OCI-LY1 (cell line): ENCODE measurements around the gene IRF5.

Source experiments
- H2AFZ ChIP-seq: fragments of 200-600 bp; sonication (generic), shearing (Covaris generic); 2 replicates; pipeline ENCODE4 v1.6.0; 2014; ENCODE audit warnings: antibody characterized with exemption, mild to moderate bottlenecking, low read length
- H3F3A ChIP-seq: fragments of 200-600 bp; sonication (generic), shearing (Covaris generic); 2 replicates; pipeline ENCODE4 v1.6.0; 2014; ENCODE audit warnings: mild to moderate bottlenecking, antibody characterized with exemption, low read length, moderate library complexity; ENCODE audit not compliant: insufficient read depth
- H3K27ac ChIP-seq: fragments of 200-600 bp; sonication (generic); 2 replicates; pipeline ENCODE4 v1.5.1; 2014; ENCODE audit warnings: low read length, mixed run types, mild to moderate bottlenecking, low read depth; ENCODE audit not compliant: poor library complexity, severe bottlenecking
- H3K27me3 ChIP-seq: fragments of 200-600 bp; sonication (generic); 2 replicates; pipeline ENCODE4 v1.6.0; 2014; ENCODE audit warnings: antibody characterized with exemption, mild to moderate bottlenecking, low read length, moderate library complexity; ENCODE audit not compliant: insufficient read depth
- H3K36me3 ChIP-seq: fragments of 200-600 bp; sonication (generic); 2 replicates; pipeline ENCODE4 v1.6.1; 2014; ENCODE audit warnings: mild to moderate bottlenecking, antibody characterized with exemption, low read length, moderate library complexity, mixed read lengths; ENCODE audit not compliant: insufficient read depth
- H3K4me1 ChIP-seq: fragments of 200-600 bp; sonication (generic); 2 replicates; pipeline ENCODE4 v1.5.1; 2014; ENCODE audit warnings: mild to moderate bottlenecking, low read length, moderate library complexity; ENCODE audit not compliant: insufficient read depth, severe bottlenecking
- H3K4me2 ChIP-seq: fragments of 200-600 bp; sonication (generic), shearing (Covaris generic); 2 replicates; pipeline ENCODE4 v1.6.1; 2014; ENCODE audit warnings: low read length
- H3K4me3 ChIP-seq: fragments of 200-600 bp; sonication (generic); 2 replicates; pipeline ENCODE4 v1.5.1; 2014; ENCODE audit warnings: low read length, low read depth, mild to moderate bottlenecking, mixed read lengths; ENCODE audit not compliant: poor library complexity, severe bottlenecking
- H3K79me2 ChIP-seq: fragments of 200-600 bp; shearing (Covaris generic); 2 replicates; pipeline ENCODE4 v1.6.1; 2016; ENCODE audit warnings: mixed run types, low read length, mixed read lengths; ENCODE audit not compliant: insufficient read depth
- H3K9ac ChIP-seq: fragments of 200-600 bp; sonication (generic), shearing (Covaris generic); 2 replicates; pipeline ENCODE4 v1.6.1; 2014; ENCODE audit warnings: mild to moderate bottlenecking, low read length, mixed read lengths
- H3K9me2 ChIP-seq: fragments of 200-600 bp; sonication (generic), shearing (Covaris generic); 2 replicates; pipeline ENCODE4 v1.6.1; 2014; ENCODE audit warnings: low read depth, mild to moderate bottlenecking, low read length, mixed read lengths
- H3K9me3 ChIP-seq: fragments of 200-600 bp; shearing (Covaris generic); 2 replicates; pipeline ENCODE4 v1.6.1; 2014; ENCODE audit warnings: low read length, mixed read lengths
- H4K20me1 ChIP-seq: fragments of 200-600 bp; sonication (generic), shearing (Covaris generic); 2 replicates; pipeline ENCODE4 v1.6.0; 2016; ENCODE audit warnings: mild to moderate bottlenecking, low read length; ENCODE audit not compliant: insufficient read depth
- EZH2 ChIP-seq: fragments of 200-600 bp; sonication (generic), shearing (Covaris generic); IDR thresholded peaks from 2 replicates; pipeline ENCODE4 v1.8.0; 2017; ENCODE audit warnings: borderline replicate concordance, mixed run types, mild to moderate bottlenecking, antibody characterized with exemption, low read length, moderate library complexity, mixed read lengths
- TF ChIP-seq, protein P1 (sequence below): fragments of 200-600 bp; sonication (generic), shearing (Covaris generic); IDR thresholded peaks from 2 replicates; pipeline ENCODE4 v1.5.1; 2017; ENCODE audit warnings: mild to moderate bottlenecking, antibody characterized with exemption, low read length, moderate library complexity, mixed read lengths

Gene IRF5

DNA sequence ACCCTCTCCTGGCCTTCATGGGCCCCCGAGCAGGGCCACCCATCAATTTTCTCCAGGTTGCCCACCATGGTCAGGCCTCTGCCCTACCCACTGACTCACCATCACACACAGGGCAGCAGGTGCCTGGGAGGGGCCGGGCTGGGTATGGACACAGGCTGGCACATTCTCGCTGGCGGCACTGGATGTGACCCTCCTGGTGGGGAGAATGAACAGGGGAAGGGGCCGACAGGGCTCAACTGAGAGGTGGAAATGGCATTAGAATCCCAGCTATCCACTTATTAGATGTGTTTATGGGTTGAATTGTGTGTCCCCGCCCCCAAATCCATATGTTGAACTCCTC lies 43.7 kb upstream of the IRF5 start:
- no peaks in the 10 kb centered on the region for H3K79me2 ChIP-seq
- H2AFZ ChIP-seq, result no peak overlapping the region
- peaks cover 3% of the 10 kb centered on the region for H3K9me3 ChIP-seq
- no peaks in the 10 kb centered on the region for H3F3A ChIP-seq
- no peaks in the 10 kb centered on the region; the same call in 1 of the 2 replicates for H3K36me3 ChIP-seq
- peaks cover 10% of the 10 kb centered on the region; the same call in 1 of the 2 replicates for H3K27me3 ChIP-seq
- H3K9ac ChIP-seq, result no peak overlapping the region
- H4K20me1 ChIP-seq, result no peaks in the 10 kb centered on the region
- no peak for TF ChIP-seq EZH2
- TF ChIP-seq, protein P1, sequence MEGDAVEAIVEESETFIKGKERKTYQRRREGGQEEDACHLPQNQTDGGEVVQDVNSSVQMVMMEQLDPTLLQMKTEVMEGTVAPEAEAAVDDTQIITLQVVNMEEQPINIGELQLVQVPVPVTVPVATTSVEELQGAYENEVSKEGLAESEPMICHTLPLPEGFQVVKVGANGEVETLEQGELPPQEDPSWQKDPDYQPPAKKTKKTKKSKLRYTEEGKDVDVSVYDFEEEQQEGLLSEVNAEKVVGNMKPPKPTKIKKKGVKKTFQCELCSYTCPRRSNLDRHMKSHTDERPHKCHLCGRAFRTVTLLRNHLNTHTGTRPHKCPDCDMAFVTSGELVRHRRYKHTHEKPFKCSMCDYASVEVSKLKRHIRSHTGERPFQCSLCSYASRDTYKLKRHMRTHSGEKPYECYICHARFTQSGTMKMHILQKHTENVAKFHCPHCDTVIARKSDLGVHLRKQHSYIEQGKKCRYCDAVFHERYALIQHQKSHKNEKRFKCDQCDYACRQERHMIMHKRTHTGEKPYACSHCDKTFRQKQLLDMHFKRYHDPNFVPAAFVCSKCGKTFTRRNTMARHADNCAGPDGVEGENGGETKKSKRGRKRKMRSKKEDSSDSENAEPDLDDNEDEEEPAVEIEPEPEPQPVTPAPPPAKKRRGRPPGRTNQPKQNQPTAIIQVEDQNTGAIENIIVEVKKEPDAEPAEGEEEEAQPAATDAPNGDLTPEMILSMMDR, result no peak
- no peak overlapping the region for H3K4me3 ChIP-seq
- peaks cover 11% of the 10 kb centered on the region for H3K4me1 ChIP-seq
- no peak overlapping the region for H3K4me2 ChIP-seq
- no peak overlapping the region for H3K27ac ChIP-seq
- no peaks in the 10 kb centered on the region for H3K9me2 ChIP-seq

DNA sequence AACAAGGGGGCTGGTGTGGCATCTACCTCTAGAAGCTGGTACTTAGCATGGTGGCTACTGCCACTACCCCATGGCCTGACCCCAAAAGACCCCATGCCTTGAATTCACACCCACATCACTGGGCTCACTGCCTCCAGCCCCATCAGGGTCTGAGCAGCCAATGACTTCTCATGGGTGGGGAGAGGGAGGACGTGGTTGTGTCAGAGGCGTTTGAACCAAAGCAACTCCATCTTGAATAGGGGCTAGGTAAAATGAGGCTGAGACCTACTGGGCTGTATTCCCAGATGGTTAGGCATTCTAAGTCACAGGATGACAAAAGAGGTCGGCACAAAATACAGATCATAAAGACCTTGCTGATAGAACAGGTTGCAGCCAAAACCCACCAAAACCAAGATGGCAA lies 42.4 kb upstream of the IRF5 start:
- no peak for TF ChIP-seq EZH2
- TF ChIP-seq, protein P1, result no peak
- Histone ChIP-seq H3K27me3 (peaks cover 10% of the 10 kb centered on the region; the same call in 1 of the 2 replicates), H3K36me3 (no peaks in the 10 kb centered on the region; the same call in 1 of the 2 replicates), H3K27ac (no peak overlapping the region), H3F3A (no peaks in the 10 kb centered on the region), H3K4me3 (no peak overlapping the region), H3K79me2 (no peaks in the 10 kb centered on the region), H3K9me2 (no peaks in the 10 kb centered on the region), H3K9ac (no peak overlapping the region), H2AFZ (no peak overlapping the region), H3K9me3 (peaks cover 16% of the 10 kb centered on the region), H4K20me1 (no peaks in the 10 kb centered on the region), H3K4me1 (peaks cover 11% of the 10 kb centered on the region), H3K4me2 (no peak overlapping the region)

DNA sequence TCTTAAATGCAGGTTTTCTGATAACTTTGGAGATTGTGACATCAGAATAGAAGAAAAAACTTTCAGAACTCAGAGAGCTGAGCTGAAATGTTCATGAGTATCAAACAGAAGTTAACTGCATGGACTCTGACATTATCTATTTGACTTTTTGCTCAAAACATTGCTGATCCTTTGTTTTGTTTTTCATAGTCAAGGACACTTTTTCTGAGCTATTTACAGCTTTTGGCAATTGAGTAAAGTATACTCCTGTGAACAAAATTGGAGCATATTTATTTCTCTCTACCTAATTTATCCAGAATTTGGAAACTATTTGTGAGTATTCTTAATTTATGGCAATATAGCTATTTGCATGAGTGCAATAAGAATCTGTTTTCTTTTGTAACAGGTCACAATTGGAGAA lies 38.3 kb upstream of the IRF5 start:
- no peak overlapping the region for H3K4me3 ChIP-seq
- no peaks in the 10 kb centered on the region for H3K4me1 ChIP-seq
- H4K20me1 ChIP-seq, result no peaks in the 10 kb centered on the region
- no peak overlapping the region for H3K27ac ChIP-seq
- H3K9me3 ChIP-seq, result peaks cover 18% of the 10 kb centered on the region
- no peak overlapping the region for H2AFZ ChIP-seq
- no peaks in the 10 kb centered on the region; the same call in 1 of the 2 replicates for H3K36me3 ChIP-seq
- no peak overlapping the region for H3K9ac ChIP-seq
- TF ChIP-seq, protein P1, result no peak
- TF ChIP-seq EZH2, result no peak
- no peaks in the 10 kb centered on the region for H3K9me2 ChIP-seq
- H3K4me2 ChIP-seq, result no peak overlapping the region
- no peaks in the 10 kb centered on the region for H3K79me2 ChIP-seq
- no peaks in the 10 kb centered on the region; the same call in 1 of the 2 replicates for H3K27me3 ChIP-seq
- no peaks in the 10 kb centered on the region for H3F3A ChIP-seq
